NCI-H2171 (cell line): ENCODE measurements around the gene PHYHD1.

Experiments used
- DNase-seq: peaks from one replicate; lab custom pipeline; 2025; lab: John Stamatoyannopoulos, UW

The PHYHD1 gene

DNA sequence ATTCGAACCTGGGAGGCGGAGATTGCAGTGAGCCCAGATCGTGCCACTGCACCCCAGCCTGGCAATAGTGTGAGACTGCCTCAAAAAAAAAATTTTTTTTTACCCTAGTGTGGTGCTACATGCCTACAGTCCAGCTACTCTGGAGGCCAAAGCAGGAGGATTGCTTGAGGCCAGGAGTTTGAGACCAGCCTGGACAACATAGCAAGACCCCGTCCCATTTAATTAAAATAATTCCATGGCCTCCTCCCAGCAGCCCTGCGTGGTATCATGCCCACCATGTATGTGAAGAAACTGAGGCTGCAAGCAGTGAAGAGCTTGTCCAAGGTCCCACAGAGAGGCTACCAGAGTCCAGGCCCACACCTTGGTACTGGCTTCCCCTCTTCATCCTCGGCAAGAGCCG, 19.4 kb upstream of the PHYHD1 start:
- DNase-seq = no peak

DNA sequence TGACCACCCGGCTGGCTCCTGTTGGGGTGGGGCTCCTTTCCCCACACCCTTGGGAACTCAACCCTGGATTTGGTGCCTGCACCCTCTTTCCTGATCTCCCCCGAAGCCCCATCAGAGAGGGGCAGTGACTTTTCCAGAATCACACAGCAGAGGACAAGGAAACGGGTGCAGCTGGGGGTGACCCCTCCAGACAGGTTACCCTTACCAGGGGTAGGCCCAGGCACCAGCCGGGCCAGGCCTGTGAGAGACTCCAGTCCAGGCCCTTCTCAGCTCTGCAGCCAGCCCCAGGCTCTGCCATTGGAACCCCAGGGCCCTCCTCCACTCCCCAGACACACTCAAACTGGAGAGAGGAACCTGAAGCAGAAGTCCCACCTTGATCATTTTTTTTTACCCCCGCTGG, 19.0 kb upstream of the PHYHD1 start:
- DNase-seq = no peak

DNA sequence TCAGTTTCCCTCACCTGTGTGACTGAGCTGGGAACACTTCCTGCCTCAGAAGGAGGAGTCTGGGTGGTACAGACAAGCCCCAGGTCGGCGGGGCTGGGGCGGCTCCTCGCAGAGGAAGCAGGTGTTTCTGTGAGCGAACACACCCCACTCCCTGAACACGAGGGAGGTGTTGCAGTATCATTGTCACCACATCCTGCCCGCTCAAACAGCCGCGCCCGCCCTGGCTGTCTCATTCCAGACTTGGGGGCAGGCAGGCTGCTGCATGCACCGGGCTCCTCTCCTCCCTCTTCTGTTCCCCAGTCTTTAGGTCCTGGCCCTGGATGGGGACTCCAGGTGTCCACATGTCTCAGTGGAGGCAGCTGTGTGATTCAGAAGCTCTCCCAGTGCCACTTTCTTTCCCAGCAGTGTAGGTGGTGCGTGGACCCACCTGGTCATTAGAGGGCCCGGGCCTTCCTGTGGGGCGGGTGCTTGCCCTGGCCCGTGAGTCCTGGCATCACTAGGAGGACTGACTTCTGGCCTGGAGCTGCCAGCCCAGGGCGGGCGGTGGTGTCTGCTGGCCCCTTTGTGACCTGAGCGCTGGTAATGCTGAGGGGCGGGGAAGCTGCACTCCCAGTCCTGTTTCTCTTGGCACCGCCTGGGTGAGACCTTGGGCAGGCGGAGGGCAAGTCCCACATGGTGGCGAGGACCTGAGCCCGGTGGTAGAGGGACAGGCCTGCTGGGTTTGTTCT, 18.3 kb upstream of the PHYHD1 start:
- DNase-seq = peak; percentile 62

DNA sequence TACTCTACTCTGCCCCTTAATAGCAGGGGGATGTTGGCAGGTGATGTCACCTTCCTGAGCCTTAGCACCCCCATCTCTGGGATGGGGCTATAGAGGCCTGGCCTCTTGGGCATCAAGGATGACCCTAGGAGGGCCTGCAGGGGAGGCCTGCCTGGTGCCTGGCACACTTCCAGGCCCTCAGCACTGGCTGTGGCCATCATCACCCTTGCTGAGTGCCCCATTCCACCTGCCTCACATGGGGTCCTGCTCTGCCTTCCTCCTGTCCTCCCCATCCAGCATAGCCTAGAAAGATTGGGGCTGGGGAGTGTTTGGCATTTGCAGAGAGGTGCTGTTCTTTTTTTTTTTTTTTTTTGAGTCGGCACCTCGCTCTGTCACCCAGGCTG, 17.7 kb upstream of the PHYHD1 start:
- no peak for DNase-seq

DNA sequence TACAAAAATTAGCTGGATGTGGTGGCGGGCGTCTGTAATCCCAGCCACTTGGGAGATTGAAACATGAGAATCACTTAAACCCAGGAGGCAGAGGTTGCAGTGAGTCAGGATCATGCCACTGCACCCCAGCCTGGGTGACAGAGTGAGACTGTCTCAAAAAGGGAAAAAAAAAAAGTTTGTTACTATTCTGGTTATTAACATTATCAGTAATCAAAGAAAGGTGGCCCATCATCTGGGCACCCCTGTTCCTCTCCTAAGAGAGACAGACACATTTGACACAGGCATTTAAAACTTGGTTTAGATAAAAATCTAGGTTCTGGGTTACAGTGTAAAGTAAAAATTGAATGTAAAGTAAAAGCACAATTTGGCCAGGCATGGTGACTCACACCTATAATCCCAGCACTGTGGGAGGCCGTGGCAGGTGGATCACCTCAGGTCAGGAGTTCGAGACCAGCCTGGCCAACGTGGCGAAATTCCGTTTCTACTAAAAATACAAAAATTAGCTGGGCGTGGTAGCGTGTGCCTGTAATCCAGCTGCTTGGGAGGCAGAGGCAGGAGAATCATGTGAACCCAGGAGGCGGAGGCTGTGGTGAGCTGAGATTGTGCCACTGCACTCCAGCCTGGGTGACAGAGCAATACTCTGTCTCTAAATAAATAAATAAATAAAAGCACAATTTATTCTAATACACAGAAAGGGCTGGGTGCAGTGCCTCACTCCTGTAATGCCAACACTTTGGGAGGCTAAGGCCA, 16.7 kb upstream of the PHYHD1 start:
- no peak for DNase-seq

DNA sequence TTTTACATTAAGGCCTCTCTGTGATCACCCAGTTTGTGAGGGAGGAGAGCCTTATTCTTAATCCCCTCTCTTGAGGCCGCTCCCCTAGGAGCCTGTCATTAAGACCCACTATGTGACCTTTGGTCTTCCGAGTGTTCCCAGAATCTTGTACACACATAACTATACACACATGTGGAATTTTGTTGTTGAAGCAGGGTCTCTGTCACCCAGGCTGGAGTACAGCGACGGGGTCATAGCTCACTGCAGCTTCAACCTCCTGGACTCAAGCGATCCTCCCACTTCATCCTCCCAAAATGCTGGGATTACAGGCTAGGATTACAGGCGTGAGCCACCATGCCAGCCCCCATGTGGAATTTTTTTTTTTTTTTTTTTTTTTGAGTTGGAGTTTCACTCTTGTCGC, 14.8 kb upstream of the PHYHD1 start:
- no peak for DNase-seq

DNA sequence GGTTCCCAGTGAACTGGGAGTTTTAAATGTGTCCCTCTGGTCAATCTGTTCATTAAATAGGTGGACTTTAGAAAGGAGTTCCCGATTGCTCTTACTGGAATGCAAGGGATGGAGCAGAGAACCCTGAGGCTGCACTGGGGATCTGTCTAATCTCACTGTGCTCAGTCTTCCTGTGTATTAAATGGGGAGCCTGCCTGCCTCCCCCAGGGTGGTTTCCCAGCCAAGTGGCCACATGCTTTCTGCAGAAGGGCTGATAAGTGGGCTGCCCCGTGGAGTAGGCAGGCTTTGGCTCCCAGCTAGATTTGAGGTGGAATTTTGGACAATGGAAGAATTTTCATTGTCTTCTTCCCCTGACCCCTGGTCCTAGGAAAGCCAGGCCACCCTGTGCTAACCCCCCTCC, 14.0 kb upstream of the PHYHD1 start:
- DNase-seq = no peak

DNA sequence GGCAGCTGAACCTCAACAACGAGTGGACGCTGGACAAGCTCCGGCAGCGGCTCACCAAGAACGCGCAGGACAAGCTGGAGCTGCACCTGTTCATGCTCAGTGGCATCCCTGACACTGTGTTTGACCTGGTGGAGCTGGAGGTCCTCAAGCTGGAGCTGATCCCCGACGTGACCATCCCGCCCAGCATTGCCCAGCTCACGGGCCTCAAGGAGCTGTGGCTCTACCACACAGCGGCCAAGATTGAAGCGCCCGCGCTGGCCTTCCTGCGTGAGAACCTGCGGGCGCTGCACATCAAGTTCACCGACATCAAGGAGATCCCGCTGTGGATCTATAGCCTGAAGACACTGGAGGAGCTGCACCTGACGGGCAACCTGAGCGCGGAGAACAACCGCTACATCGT, 12.4 kb upstream of the PHYHD1 start:
- DNase-seq = no peak

DNA sequence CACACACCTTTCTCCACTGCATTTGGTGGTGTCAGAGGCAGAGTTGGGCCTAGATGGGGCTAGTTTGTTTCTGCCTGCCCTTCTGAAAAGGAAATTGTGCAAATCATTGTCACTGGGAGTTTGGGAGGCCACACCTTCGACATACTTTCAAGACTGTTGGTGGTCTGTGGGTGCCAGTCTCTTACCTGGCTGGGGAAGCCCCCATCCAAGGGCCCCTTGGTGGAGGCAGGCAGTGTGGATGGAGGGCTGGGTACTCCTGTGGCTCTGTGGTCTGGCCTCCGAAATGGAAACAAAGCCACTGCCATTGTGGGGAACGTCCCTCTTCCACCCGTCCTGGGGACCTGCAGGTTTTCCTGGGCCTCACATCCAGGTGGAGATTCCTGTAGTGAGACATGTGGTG, 10.9 kb upstream of the PHYHD1 start:
- DNase-seq = no peak

DNA sequence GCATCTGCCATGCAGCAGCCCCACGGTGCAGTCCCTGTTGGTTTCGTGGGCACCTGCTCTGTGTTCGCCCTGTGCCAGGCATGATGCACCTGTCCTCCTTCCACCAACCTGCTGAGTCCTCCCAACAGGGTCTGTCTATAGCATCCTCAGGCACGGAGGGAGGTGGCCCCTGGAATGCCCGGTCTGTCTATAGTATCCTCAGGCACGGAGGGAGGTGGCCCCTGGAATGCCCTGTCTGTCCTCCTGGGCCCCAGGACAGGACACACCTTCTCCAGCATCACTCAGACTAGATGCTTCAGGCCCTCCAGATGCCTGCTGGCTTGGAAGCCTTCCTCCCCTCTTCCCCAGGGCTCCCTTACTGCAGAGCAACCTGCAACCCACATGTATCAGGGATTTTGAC, 9.9 kb upstream of the PHYHD1 start:
- DNase-seq = no peak

DNA sequence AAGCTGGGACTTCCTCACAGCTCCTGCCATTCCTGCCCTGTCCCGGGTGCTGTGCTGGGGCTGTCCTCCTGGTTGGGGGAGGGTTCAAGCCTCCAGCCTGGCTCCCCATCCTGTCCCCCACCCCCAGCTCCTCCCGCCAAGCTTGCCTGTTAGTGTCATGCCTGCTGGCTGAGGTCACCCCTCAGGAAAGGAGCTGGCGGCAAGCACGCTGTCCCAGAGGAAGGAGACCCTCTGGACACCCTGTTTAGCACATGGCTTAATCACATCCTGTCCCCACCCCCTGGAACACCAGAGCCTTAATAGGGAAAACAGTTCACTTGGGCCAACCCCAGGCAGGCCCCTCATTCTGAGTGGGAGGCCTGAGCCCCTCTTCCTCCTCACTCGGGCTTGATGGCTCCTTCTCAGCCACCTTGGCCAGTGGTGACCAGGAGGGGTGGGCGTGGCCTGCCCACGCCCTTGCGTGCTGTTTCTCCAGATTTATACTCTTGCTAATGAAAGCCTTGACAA, 9.2 kb upstream of the PHYHD1 start:
- DNase-seq = no peak

DNA sequence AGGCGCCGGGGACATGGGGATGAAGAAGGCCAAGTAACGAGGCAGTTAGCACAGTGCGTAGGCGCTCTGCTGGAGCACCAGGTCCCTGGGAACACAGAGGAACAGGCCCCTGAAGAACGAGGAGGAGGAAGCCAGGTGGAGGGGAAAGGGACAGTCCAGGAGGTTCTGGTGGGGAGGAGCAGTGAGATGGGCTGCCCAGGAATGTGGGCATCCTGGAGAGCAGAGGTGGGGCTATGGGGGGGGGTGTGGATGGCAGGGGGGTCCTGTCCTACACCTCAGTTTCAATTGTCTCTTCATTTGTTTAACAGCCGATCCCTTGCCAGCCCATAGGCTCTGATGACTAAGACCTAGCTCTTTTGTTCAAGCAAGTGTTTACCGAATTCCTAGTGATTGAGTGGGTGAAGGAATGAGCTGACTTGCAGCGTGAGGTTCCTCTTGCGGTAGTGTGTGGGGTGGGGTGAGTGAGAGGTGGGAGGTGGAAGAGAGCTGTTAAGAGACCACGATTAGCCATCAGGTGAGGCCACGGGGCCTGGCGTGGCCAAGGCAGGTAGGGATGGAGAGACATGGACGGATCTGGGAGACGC, 8.4 kb upstream of the PHYHD1 start:
- DNase-seq = no peak

DNA sequence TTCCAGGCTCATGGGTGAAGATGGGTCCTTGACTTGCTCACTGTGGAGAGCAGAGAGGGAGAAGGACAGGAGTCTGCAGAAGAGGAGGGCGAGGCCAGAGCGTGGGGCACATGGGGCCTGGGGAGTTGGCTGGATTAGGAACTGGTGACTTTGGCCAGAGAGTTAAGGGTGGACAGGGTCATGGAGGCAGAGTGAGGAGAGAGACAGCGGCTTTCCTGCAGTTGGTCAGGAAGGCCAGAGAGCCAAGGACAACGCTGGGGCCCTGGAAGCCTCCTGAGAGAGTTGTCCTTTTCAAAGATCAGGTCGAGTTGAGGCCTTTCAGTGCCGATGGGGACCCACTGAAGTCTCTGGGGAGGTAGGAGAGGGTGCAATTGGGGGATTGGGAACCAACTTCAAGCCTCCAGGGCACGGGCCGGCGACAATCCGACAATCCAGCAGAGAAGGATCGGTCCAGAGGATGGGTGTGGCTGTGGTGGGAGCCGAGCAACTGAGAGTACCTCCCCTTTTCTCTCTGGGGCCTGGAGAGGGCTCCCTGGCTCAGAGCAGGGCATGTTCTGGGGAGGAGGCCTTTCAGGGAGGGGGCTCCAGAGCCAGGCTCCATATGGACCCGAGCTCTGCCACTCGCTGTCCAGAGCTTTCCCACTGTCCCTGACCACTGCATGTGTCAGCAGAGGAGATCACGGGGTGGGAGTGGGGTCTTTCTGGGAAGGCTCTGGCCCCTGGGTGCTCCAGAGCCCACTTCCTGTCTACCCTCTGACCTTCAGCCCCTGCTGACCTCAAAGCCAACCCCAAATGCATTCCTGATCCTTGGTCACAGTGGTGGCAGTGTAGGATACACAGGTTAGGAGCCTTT, 7.5 kb upstream of the PHYHD1 start:
- DNase-seq = no peak

DNA sequence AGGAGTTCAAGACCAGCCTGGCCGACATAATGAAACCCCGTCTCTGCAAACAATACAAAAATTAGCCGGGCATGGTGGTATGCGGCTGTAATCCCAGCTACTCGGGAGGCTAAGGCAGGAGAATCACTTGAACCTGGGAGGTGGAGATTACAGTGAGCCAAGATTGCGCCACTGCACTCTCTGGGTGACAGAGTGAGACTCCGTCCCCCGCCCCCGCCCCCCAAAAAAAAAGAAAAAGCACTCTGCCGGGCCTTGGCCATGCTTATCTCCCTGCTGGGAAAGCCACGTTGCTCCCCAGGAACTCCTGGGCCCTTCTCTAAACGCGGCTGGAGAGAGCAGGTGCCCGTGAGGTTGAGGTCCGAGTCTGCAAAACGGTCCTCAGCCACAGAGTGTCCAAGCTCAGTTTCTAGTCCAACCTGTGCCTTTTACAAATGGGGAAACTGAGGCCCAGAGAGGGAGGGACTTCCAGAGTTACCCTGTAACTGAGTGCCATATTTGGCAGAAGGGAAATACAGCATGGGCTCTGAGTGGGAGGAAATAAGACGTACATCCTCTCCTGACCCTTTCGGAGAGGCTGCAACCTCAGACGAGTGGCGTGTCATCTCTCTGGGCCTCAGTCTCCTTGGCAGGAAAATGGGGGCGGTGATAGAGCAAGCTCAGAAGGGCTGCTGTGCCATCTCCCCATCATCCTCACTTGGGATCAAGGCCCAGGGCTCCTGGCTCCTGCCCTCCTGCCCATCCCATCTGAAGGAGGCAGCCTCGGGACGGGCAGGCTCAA, 6.6 kb upstream of the PHYHD1 start:
- DNase-seq = no peak

DNA sequence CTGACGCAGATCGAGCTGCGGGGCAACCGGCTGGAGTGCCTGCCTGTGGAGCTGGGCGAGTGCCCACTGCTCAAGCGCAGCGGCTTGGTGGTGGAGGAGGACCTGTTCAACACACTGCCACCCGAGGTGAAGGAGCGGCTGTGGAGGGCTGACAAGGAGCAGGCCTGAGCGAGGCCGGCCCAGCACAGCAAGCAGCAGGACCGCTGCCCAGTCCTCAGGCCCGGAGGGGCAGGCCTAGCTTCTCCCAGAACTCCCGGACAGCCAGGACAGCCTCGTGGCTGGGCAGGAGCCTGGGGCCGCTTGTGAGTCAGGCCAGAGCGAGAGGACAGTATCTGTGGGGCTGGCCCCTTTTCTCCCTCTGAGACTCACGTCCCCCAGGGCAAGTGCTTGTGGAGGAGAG, 4.6 kb upstream of the PHYHD1 start:
- DNase-seq = no peak

DNA sequence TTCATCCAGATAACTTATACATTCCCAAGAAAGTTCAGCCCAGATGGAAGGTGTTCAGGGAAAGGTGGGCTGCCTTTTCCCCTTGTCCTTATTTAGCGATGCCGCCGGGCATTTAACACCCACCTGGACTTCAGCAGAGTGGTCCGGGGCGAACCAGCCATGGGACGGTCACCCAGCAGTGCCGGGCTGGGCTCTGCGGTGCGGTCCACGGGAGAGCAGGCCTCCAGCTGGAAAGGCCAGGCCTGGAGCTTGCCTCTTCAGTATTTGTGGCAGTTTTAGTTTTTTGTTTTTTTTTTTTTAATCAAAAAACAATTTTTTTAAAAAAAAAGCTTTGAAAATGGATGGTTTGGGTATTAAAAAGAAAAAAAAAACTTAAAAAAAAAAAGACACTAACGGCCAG, 4.0 kb upstream of the PHYHD1 start:
- no peak for DNase-seq

DNA sequence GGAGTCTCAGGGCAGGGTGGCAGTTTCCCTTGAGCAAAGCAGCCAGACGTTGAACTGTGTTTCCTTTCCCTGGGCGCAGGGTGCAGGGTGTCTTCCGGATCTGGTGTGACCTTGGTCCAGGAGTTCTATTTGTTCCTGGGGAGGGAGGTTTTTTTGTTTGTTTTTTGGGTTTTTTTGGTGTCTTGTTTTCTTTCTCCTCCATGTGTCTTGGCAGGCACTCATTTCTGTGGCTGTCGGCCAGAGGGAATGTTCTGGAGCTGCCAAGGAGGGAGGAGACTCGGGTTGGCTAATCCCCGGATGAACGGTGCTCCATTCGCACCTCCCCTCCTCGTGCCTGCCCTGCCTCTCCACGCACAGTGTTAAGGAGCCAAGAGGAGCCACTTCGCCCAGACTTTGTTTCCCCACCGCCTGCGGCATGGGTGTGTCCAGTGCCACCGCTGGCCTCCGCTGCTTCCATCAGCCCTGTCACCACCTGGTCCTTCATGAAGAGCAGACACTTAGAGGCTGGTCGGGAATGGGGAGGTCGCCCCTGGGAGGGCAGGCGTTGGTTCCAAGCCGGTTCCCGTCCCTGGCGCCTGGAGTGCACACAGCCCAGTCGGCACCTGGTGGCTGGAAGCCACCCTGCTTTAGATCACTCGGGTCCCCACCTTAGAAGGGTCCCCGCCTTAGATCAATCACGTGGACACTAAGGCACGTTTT, 3.5 kb upstream of the PHYHD1 start:
- DNase-seq = no peak

DNA sequence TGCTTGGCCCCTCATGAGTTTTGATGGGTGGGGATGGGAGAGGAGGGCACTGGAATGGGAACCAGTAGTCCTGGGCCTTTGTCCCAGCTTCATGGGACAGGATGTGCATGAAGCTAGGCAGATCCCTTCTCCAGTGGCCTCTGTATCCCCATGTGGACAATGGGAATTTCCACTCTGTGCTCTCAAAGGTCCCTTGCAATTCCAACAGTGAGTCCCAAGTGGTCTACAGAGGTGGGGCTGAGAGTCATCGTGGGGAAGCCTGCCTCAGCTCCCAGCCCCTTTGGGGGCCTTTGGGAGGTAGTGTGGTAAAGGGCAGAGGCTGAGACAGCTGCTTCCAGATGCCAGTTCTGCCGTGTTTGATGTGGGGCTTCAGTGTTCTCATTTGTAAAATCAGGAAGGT, 1.9 kb upstream of the PHYHD1 start:
- no peak for DNase-seq

DNA sequence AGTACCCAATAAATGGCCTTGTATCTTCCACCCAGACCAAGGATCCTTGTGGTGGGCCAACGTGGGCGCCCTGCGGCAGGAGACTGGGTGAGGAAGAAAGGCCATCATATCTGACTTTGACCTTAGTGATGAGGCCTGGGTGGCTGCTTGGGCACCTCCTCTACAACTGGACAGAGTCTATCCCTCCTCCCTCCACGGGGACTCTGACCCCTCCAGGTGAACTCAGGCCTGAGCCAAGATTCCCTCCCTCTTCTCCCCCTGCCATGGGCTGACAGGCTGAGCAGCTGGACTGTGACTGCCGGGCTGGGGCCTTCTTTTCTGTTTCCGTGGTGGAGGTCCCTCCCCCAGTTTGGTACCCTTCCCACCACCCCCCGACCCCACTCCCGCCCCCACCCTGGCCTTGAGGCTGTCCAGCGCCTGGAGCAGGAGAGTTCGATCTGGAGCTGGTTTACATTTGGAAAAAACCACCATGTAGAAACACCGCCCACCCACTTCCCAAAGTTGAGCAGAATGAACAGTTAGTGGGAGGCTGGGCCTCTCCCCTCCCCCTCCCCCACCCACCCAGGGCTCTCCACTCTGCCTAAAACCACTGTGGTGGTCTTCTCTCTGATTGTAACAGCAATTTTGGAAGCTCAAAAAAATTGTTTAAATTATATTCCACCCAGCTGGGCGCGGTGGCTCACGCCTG, 1.2 kb upstream of the PHYHD1 start:
- no peak for DNase-seq
